Fibroblast of mammary gland (primary cell): ENCODE data around the gene FGF4.

ENCODE experiments used
- DNase-seq: peaks from one replicate; pipeline ENCODE4 v3.0.0-alpha.2; 2010; ENCODE audit warnings: low read depth
- H3K4me3 ChIP-seq: 2 replicates; pipeline ENCODE4 v1.5.1; 2011; ENCODE audit warnings: low read depth, mild to moderate bottlenecking, low read length, moderate library complexity; ENCODE audit not compliant: control insufficient read depth
- CTCF ChIP-seq: conservative IDR thresholded peaks from 2 replicates; pipeline ENCODE4 v1.5.1; 2011; ENCODE audit warnings: low read depth, low read length, inconsistent platforms; ENCODE audit not compliant: control insufficient read depth, insufficient read depth

Gene FGF4

GRCh38 chr11:69730500-69730899 lies 44.6 kb downstream of the FGF4 start:
- no peak for TF ChIP-seq CTCF
- DNase-seq, result no peak
- no peak overlapping the region for H3K4me3 ChIP-seq

- H3K4me3 ChIP-seq, result no peak overlapping the region
- no peak for DNase-seq
- TF ChIP-seq CTCF, result no peak
Observed at GRCh38 chr11:69729252-69729651, 45.9 kb downstream of the FGF4 start.

- H3K4me3 ChIP-seq, result no peak overlapping the region
- no peak for DNase-seq
- TF ChIP-seq CTCF, result no peak
Observed at GRCh38 chr11:69727266-69727665, 47.9 kb downstream of the FGF4 start.

GRCh38 chr11:69726481-69726880 lies 48.7 kb downstream of the FGF4 start:
- TF ChIP-seq CTCF, result no peak
- H3K4me3 ChIP-seq, result no peak overlapping the region
- no peak for DNase-seq

- H3K4me3 ChIP-seq, result no peak overlapping the region
- no peak for TF ChIP-seq CTCF
- no peak for DNase-seq
Observed at GRCh38 chr11:69726019-69726418, 49.1 kb downstream of the FGF4 start.

GRCh38 chr11:69721745-69722144 lies 53.4 kb downstream of the FGF4 start:
- no peak for DNase-seq
- no peak for TF ChIP-seq CTCF
- no peak overlapping the region for H3K4me3 ChIP-seq

GRCh38 chr11:69721106-69721505 lies 54.0 kb downstream of the FGF4 start:
- DNase-seq, result no peak
- no peak overlapping the region for H3K4me3 ChIP-seq
- TF ChIP-seq CTCF, result no peak
